OCI-LY1 (cell line): ENCODE results near the gene LYPD6.

Source experiments
- EZH2 ChIP-seq: fragments of 200-600 bp; sonication (generic), shearing (Covaris generic); IDR thresholded peaks from 2 replicates; pipeline ENCODE4 v1.8.0; 2017; ENCODE audit warnings: borderline replicate concordance, mixed run types, mild to moderate bottlenecking, antibody characterized with exemption, low read length, moderate library complexity, mixed read lengths
- TF ChIP-seq, protein P1 (sequence below): fragments of 200-600 bp; sonication (generic), shearing (Covaris generic); IDR thresholded peaks from 2 replicates; pipeline ENCODE4 v1.5.1; 2017; ENCODE audit warnings: mild to moderate bottlenecking, antibody characterized with exemption, low read length, moderate library complexity, mixed read lengths

DNA sequence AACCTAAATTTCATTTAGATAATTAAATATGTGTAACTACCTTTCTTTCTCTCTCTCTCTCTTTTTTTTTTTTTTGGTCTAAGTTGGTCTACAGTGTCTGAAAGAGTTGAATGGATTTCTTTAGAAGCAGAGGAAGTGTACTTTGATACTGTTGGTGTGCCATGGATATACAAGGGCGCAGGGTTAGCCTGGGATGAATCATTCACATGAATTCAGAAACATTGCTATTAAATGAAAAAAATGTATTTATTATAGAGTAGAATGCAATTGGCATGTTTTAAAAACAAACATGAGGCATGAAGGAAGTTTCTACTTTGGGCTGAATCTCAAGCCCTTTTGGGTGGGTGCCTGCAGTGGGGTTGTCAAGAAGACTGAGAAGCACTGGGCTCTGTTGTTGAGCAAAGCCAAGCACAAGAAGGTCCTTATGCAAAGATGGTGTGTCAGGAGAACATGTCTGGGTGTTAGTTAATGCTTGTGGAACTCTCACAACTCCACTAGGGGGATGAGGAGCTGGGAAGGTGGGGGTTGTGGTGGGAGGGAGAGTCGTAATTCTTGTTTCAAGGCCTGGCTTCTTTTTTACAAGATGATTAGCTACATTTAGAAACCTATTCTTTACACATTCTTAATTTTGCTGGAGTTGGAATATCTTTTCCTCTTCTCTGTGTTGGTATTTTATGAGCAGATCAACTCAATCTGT lies 57.9 kb downstream of the LYPD6 start:
- TF ChIP-seq, protein P1, sequence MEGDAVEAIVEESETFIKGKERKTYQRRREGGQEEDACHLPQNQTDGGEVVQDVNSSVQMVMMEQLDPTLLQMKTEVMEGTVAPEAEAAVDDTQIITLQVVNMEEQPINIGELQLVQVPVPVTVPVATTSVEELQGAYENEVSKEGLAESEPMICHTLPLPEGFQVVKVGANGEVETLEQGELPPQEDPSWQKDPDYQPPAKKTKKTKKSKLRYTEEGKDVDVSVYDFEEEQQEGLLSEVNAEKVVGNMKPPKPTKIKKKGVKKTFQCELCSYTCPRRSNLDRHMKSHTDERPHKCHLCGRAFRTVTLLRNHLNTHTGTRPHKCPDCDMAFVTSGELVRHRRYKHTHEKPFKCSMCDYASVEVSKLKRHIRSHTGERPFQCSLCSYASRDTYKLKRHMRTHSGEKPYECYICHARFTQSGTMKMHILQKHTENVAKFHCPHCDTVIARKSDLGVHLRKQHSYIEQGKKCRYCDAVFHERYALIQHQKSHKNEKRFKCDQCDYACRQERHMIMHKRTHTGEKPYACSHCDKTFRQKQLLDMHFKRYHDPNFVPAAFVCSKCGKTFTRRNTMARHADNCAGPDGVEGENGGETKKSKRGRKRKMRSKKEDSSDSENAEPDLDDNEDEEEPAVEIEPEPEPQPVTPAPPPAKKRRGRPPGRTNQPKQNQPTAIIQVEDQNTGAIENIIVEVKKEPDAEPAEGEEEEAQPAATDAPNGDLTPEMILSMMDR: no peak
- TF ChIP-seq EZH2: no peak
